ENCODE results near the gene MON2.
"Not testable (repeated sequence)": the region's sequence is repeated elsewhere in the genome, so short reads cannot be mapped to it uniquely, and the experiment has no call there.

The MON2 gene

GRCh38 chr12:62481843-62482540 lies 15.4 kb downstream of the MON2 start:
- DNase-seq (ENCODE audit: low read depth in 3 of 3), result no peak

GRCh38 chr12:62482769-62483168 lies 16.1 kb downstream of the MON2 start:
- no peak for DNase-seq (ENCODE audit: low read depth in 3 of 3)

GRCh38 chr12:62484233-62484632 lies 17.6 kb downstream of the MON2 start:
- no peak for DNase-seq (ENCODE audit: low read depth in 3 of 3)

GRCh38 chr12:62505786-62506185 lies 39.2 kb downstream of the MON2 start:
- no peak for DNase-seq (ENCODE audit: low read depth in 3 of 3)

GRCh38 chr12:62512901-62513300 lies 46.3 kb downstream of the MON2 start:
- no peak for DNase-seq (ENCODE audit: low read depth in 3 of 3)

GRCh38 chr12:62514080-62514479 lies 47.5 kb downstream of the MON2 start:
- DNase-seq (ENCODE audit: low read depth in 3 of 3), result not testable (repeated sequence)

GRCh38 chr12:62516927-62517326 lies 50.3 kb downstream of the MON2 start:
- no peak for DNase-seq (ENCODE audit: low read depth in 3 of 3)

- no peak for DNase-seq (ENCODE audit: low read depth in 3 of 3)
Observed at GRCh38 chr12:62517887-62518286, 51.3 kb downstream of the MON2 start.

- DNase-seq (ENCODE audit: low read depth in 3 of 3), result no peak
Observed at GRCh38 chr12:62519043-62519442, 52.4 kb downstream of the MON2 start.

- no peak for DNase-seq (ENCODE audit: low read depth in 3 of 3)
Observed at GRCh38 chr12:62520361-62520760, 53.7 kb downstream of the MON2 start.

GRCh38 chr12:62522984-62523383 lies 56.4 kb downstream of the MON2 start:
- DNase-seq (ENCODE audit: low read depth in 3 of 3), result no peak

- DNase-seq (ENCODE audit: low read depth in 3 of 3), result no peak
Observed at GRCh38 chr12:62523619-62524018, 57.0 kb downstream of the MON2 start.

GRCh38 chr12:62525271-62525670 lies 58.6 kb downstream of the MON2 start:
- no peak for DNase-seq (ENCODE audit: low read depth in 3 of 3)

GRCh38 chr12:62530596-62530995 lies 64.0 kb downstream of the MON2 start:
- DNase-seq (ENCODE audit: low read depth in 3 of 3), result no peak

GRCh38 chr12:62532333-62532732 lies 65.7 kb downstream of the MON2 start:
- no peak for DNase-seq (ENCODE audit: low read depth in 3 of 3)

GRCh38 chr12:62533087-62533754 lies 66.6 kb downstream of the MON2 start:
- DNase-seq (ENCODE audit: low read depth in 3 of 3), result no peak

- DNase-seq (ENCODE audit: low read depth in 3 of 3), result no peak
Observed at GRCh38 chr12:62533755-62534107, 67.1 kb downstream of the MON2 start.

- DNase-seq (ENCODE audit: low read depth in 3 of 3), result no peak
Observed at GRCh38 chr12:62536546-62536945, 69.9 kb downstream of the MON2 start.

GRCh38 chr12:62537551-62537950 lies 70.9 kb downstream of the MON2 start:
- DNase-seq (ENCODE audit: low read depth in 3 of 3), result no peak

- DNase-seq (ENCODE audit: low read depth in 3 of 3), result no peak
Observed at GRCh38 chr12:62540354-62540753, 73.7 kb downstream of the MON2 start.

GRCh38 chr12:62542814-62543213 lies 76.2 kb downstream of the MON2 start:
- no peak for DNase-seq (ENCODE audit: low read depth in 3 of 3)

GRCh38 chr12:62543324-62543723 lies 76.7 kb downstream of the MON2 start:
- DNase-seq (ENCODE audit: low read depth in 3 of 3), result no peak

GRCh38 chr12:62543741-62544140 lies 77.1 kb downstream of the MON2 start:
- no peak for DNase-seq (ENCODE audit: low read depth in 3 of 3)

Data from stimulated activated CD4-positive, alpha-beta T cell treated with anti-CD3 and anti-CD28 coated beads, TNF-alpha, amount 100 ng/mL, for 48 hours (primary cell).